Calu3 (cell line): Measurements from ENCODE around the gene LINGO1. TPM values are rescaled to one million over a fixed set of nuclear protein-coding genes. Genes with fewer than 3 reads are reported as not detected.

Source experiments
- BruUV-seq: library from RNA; stranded (reverse); fragments of 400-500 nt; replicated peaks from 2 replicates; lab custom pipeline; 2021; lab: Mats Ljungman, UMichigan
- CTCF ChIA-PET: fragments of 300-600 bp; sonication (Branson Sonifier 250); formaldehyde crosslinking; loops from one replicate; lab custom pipeline; 2022; ENCODE audit warnings: antibody characterized with exemption; lab: Charles Lee
- DNase-seq: peaks from one replicate; pipeline ENCODE4 v3.0.0; 2022
- H3K27ac Mint-ChIP-seq: one replicate; pipeline ENCODE4 v1.8.0; 2022; ENCODE audit warnings: mixed read lengths; ENCODE audit not compliant: unreplicated experiment
- H3K27me3 Mint-ChIP-seq: one replicate; pipeline ENCODE4 v1.8.0; 2022; ENCODE audit warnings: mixed read lengths; ENCODE audit not compliant: unreplicated experiment
- H3K36me3 Mint-ChIP-seq: one replicate; pipeline ENCODE4 v1.8.0; 2022; ENCODE audit warnings: mild to moderate bottlenecking, moderate library complexity, mixed read lengths; ENCODE audit not compliant: insufficient read depth, unreplicated experiment
- H3K4me1 Mint-ChIP-seq: one replicate; pipeline ENCODE4 v1.8.0; 2022; ENCODE audit warnings: mild to moderate bottlenecking, low read depth, mixed read lengths; ENCODE audit not compliant: unreplicated experiment
- H3K4me3 Mint-ChIP-seq: one replicate; pipeline ENCODE4 v1.8.0; 2022; ENCODE audit warnings: mild to moderate bottlenecking, low read depth, moderate library complexity, mixed read lengths; ENCODE audit not compliant: unreplicated experiment
- H3K9me3 Mint-ChIP-seq: one replicate; pipeline ENCODE4 v1.8.0; 2022; ENCODE audit warnings: low read depth, mixed read lengths; ENCODE audit not compliant: unreplicated experiment
- CTCF ChIP-seq: fragments of 200-600 bp; IDR thresholded peaks from one replicate; pipeline ENCODE4 v1.8.0; 2022; ENCODE audit warnings: antibody characterized with exemption; ENCODE audit not compliant: unreplicated experiment
- intact Hi-C: fragments of 100-400 bp; cut with micrococcal nuclease; formaldehyde crosslinking; loops from one replicate; pipeline ENCODE4 v1.10.0; 2022; ENCODE audit not compliant: unreplicated experiment
- total RNA-seq: library from RNA; stranded (reverse); gene quantifications from 2 replicates; pipeline ENCODE4 v1.2.3, GENCODE V29; 2022

The LINGO1 gene
- total RNA-seq, 1 experiment from 2014 or later = not detected

- Mint-ChIP-seq H3K4me1 (no peaks in the 10 kb centered on the region), H3K4me3 (no peak overlapping the region), H3K27ac (no peak overlapping the region), H3K36me3 (no peaks in the 10 kb centered on the region), H3K27me3 (peaks cover 75% of the 10 kb centered on the region), H3K9me3 (no peaks in the 10 kb centered on the region)
- intact Hi-C loops = no loop called here
- CTCF ChIA-PET = no interaction called here
- BruUV-seq = no TSS peak
- no peak for TF ChIP-seq CTCF
- no peak for DNase-seq
These were observed 33.6 kb upstream of the LINGO1 start for GRCh38 chr15:77666296-77666660.

GRCh38 chr15:77665530-77666295 is 33.0 kb upstream of the LINGO1 start:
- no peak overlapping the region for H3K4me3 Mint-ChIP-seq
- CTCF ChIA-PET = no interaction called here
- BruUV-seq = no TSS peak
- no peaks in the 10 kb centered on the region for H3K36me3 Mint-ChIP-seq
- no peak for DNase-seq
- H3K4me1 Mint-ChIP-seq = no peaks in the 10 kb centered on the region
- intact Hi-C loops = no loop called here
- H3K27me3 Mint-ChIP-seq = peaks cover 75% of the 10 kb centered on the region
- H3K27ac Mint-ChIP-seq = no peak overlapping the region
- no peak for TF ChIP-seq CTCF
- no peaks in the 10 kb centered on the region for H3K9me3 Mint-ChIP-seq

GRCh38 chr15:77664428-77664827 is 31.7 kb upstream of the LINGO1 start:
- peaks cover 75% of the 10 kb centered on the region for H3K27me3 Mint-ChIP-seq
- CTCF ChIA-PET = interaction anchor here (0.6 to 1.3 kb wide), 6 partner anchors 8 to 157 kb away, joined by 3 to 6 read pairs (median 4); no protein-coding TSS in a partner anchor
- no peak for TF ChIP-seq CTCF
- intact Hi-C loops = no loop called here
- no peaks in the 10 kb centered on the region for H3K36me3 Mint-ChIP-seq
- no peak for DNase-seq
- no TSS peak for BruUV-seq
- H3K4me3 Mint-ChIP-seq = no peak overlapping the region
- no peaks in the 10 kb centered on the region for H3K4me1 Mint-ChIP-seq
- H3K27ac Mint-ChIP-seq = no peak overlapping the region
- H3K9me3 Mint-ChIP-seq = no peaks in the 10 kb centered on the region

GRCh38 chr15:77663256-77663655 is 30.5 kb upstream of the LINGO1 start:
- Mint-ChIP-seq H3K9me3 (no peaks in the 10 kb centered on the region), H3K27me3 (peaks cover 75% of the 10 kb centered on the region), H3K4me3 (no peak overlapping the region), H3K4me1 (no peaks in the 10 kb centered on the region), H3K27ac (no peak overlapping the region), H3K36me3 (no peaks in the 10 kb centered on the region)
- BruUV-seq = no TSS peak
- no peak for TF ChIP-seq CTCF
- intact Hi-C loops = no loop called here
- CTCF ChIA-PET = interaction anchor here (1.3 kb wide), 1 partner anchor 8 kb away, joined by 3 read pairs; no protein-coding TSS in a partner anchor
- no peak for DNase-seq
